ENCODE results near the gene DZIP1.

Gene DZIP1

GRCh38 chr13:95608640-95609323, 35.7 kb downstream of the DZIP1 start:
- H3K9me3 ChIP-seq (ENCODE audit: insufficient read depth, low read depth, low read length), result no peaks in the 10 kb centered on the region
- no peak overlapping the region for H3K4me2 ChIP-seq (ENCODE audit: low read length)
- H4K12ac ChIP-seq (ENCODE audit: low read depth, low read length), result no peak overlapping the region
- H3K4me1 ChIP-seq (ENCODE audit: control insufficient read depth in 1 of 2, insufficient read depth in 2 of 2, low read length in 2 of 2), result peaks cover 2 to 3% of the 10 kb centered on the region in 2 experiments
- H2AFZ ChIP-seq (ENCODE audit: insufficient read depth, low read length, poor library complexity), result no peak overlapping the region
- H3K18ac ChIP-seq (ENCODE audit: low read length), result no peak overlapping the region
- H2BK5ac ChIP-seq (ENCODE audit: low read depth, low read length, poor library complexity), result no peak overlapping the region
- no CpG with 5 or more reads among the region's 6 CpGs for WGBS (ENCODE audit: extremely low coverage, insufficient coverage, insufficient read length)
- H2BK120ac ChIP-seq (ENCODE audit: insufficient read depth, low read length, poor library complexity), result no peak overlapping the region
- H3K79me1 ChIP-seq (ENCODE audit: low read length), result no peaks in the 10 kb centered on the region
- DNase-seq, result no peak
- H3K14ac ChIP-seq (ENCODE audit: low read length), result no peak overlapping the region
- H3K79me2 ChIP-seq (ENCODE audit: control insufficient read depth, insufficient read depth, low read length, poor library complexity), result no peaks in the 10 kb centered on the region
- H3K27ac ChIP-seq (ENCODE audit: low read depth, low read length), result no peak overlapping the region
- no peak overlapping the region for H3K9ac ChIP-seq (ENCODE audit: low read length)
- H3K23ac ChIP-seq (ENCODE audit: low read length), result no peak overlapping the region
- no peak overlapping the region for H3K4ac ChIP-seq (ENCODE audit: low read depth, low read length)
- no peak overlapping the region for H2BK12ac ChIP-seq (ENCODE audit: low read length)
- H3K4me3 ChIP-seq (ENCODE audit: low read depth, low read length), result no peak overlapping the region
- peaks cover 2 to 13% of the 10 kb centered on the region in 2 experiments for H3K36me3 ChIP-seq (ENCODE audit: control insufficient read depth in 1 of 2, insufficient read depth in 2 of 2, low read length in 2 of 2)
- H4K91ac ChIP-seq (ENCODE audit: low read depth, low read length), result no peak overlapping the region
- H4K8ac ChIP-seq (ENCODE audit: low read depth, low read length), result no peak overlapping the region
- H3K27me3 ChIP-seq (ENCODE audit: insufficient read depth, low read length), result no peaks in the 10 kb centered on the region
- no peak overlapping the region for H2AK5ac ChIP-seq (ENCODE audit: low read length)

GRCh38 chr13:95607366-95607765, 37.1 kb downstream of the DZIP1 start:
- H4K91ac ChIP-seq (ENCODE audit: low read depth, low read length), result no peak overlapping the region
- no peak overlapping the region for H3K14ac ChIP-seq (ENCODE audit: low read length)
- no peak overlapping the region for H4K8ac ChIP-seq (ENCODE audit: low read depth, low read length)
- peaks cover 4 to 15% of the 10 kb centered on the region in 2 experiments for H3K36me3 ChIP-seq (ENCODE audit: control insufficient read depth in 1 of 2, insufficient read depth in 2 of 2, low read length in 2 of 2)
- H3K27me3 ChIP-seq (ENCODE audit: insufficient read depth, low read length), result no peaks in the 10 kb centered on the region
- H3K23ac ChIP-seq (ENCODE audit: low read length), result no peak overlapping the region
- DNase-seq, result no peak
- H2BK12ac ChIP-seq (ENCODE audit: low read length), result no peak overlapping the region
- no peaks in the 10 kb centered on the region for H3K9me3 ChIP-seq (ENCODE audit: insufficient read depth, low read depth, low read length)
- no peak overlapping the region for H2AK5ac ChIP-seq (ENCODE audit: low read length)
- H3K4me2 ChIP-seq (ENCODE audit: low read length), result no peak overlapping the region
- H3K27ac ChIP-seq (ENCODE audit: low read depth, low read length), result no peak overlapping the region
- no peak overlapping the region for H2BK5ac ChIP-seq (ENCODE audit: low read depth, low read length, poor library complexity)
- H2AFZ ChIP-seq (ENCODE audit: insufficient read depth, low read length, poor library complexity), result no peak overlapping the region
- H3K4me1 ChIP-seq (ENCODE audit: control insufficient read depth in 1 of 2, insufficient read depth in 2 of 2, low read length in 2 of 2), result peaks cover 2 to 3% of the 10 kb centered on the region in 2 experiments
- H3K4me3 ChIP-seq (ENCODE audit: low read depth, low read length), result no peak overlapping the region
- no peak overlapping the region for H4K12ac ChIP-seq (ENCODE audit: low read depth, low read length)
- H3K4ac ChIP-seq (ENCODE audit: low read depth, low read length), result no peak overlapping the region
- no peak overlapping the region for H3K18ac ChIP-seq (ENCODE audit: low read length)
- H3K79me1 ChIP-seq (ENCODE audit: low read length), result no peaks in the 10 kb centered on the region
- H3K9ac ChIP-seq (ENCODE audit: low read length), result no peak overlapping the region
- no peak overlapping the region for H2BK120ac ChIP-seq (ENCODE audit: insufficient read depth, low read length, poor library complexity)
- H3K79me2 ChIP-seq (ENCODE audit: control insufficient read depth, insufficient read depth, low read length, poor library complexity), result no peaks in the 10 kb centered on the region
- no CpG with 5 or more reads among the region's 1 CpG for WGBS (ENCODE audit: extremely low coverage, insufficient coverage, insufficient read length)

GRCh38 chr13:95605448-95606125, 38.9 kb downstream of the DZIP1 start:
- H3K23ac ChIP-seq (ENCODE audit: low read length), result no peak overlapping the region
- no peak overlapping the region for H3K14ac ChIP-seq (ENCODE audit: low read length)
- no peaks in the 10 kb centered on the region for H3K27me3 ChIP-seq (ENCODE audit: insufficient read depth, low read length)
- peaks cover 7 to 20% of the 10 kb centered on the region in 2 experiments for H3K36me3 ChIP-seq (ENCODE audit: control insufficient read depth in 1 of 2, insufficient read depth in 2 of 2, low read length in 2 of 2)
- no peak overlapping the region for H3K4me2 ChIP-seq (ENCODE audit: low read length)
- H3K79me2 ChIP-seq (ENCODE audit: control insufficient read depth, insufficient read depth, low read length, poor library complexity), result no peaks in the 10 kb centered on the region
- no peak overlapping the region for H3K27ac ChIP-seq (ENCODE audit: low read depth, low read length)
- H3K4me3 ChIP-seq (ENCODE audit: low read depth, low read length), result no peak overlapping the region
- H3K4me1 ChIP-seq (ENCODE audit: control insufficient read depth in 1 of 2, insufficient read depth in 2 of 2, low read length in 2 of 2), result peaks cover 2 to 3% of the 10 kb centered on the region in 2 experiments
- no peak overlapping the region for H4K8ac ChIP-seq (ENCODE audit: low read depth, low read length)
- H3K4ac ChIP-seq (ENCODE audit: low read depth, low read length), result no peak overlapping the region
- H3K9me3 ChIP-seq (ENCODE audit: insufficient read depth, low read depth, low read length), result no peaks in the 10 kb centered on the region
- no CpG with 5 or more reads among the region's 3 CpGs for WGBS (ENCODE audit: extremely low coverage, insufficient coverage, insufficient read length)
- H2AK5ac ChIP-seq (ENCODE audit: low read length), result no peak overlapping the region
- H2AFZ ChIP-seq (ENCODE audit: insufficient read depth, low read length, poor library complexity), result no peak overlapping the region
- no peak overlapping the region for H2BK12ac ChIP-seq (ENCODE audit: low read length)
- H3K9ac ChIP-seq (ENCODE audit: low read length), result no peak overlapping the region
- H3K79me1 ChIP-seq (ENCODE audit: low read length), result no peaks in the 10 kb centered on the region
- H3K18ac ChIP-seq (ENCODE audit: low read length), result no peak overlapping the region
- H2BK120ac ChIP-seq (ENCODE audit: insufficient read depth, low read length, poor library complexity), result no peak overlapping the region
- H2BK5ac ChIP-seq (ENCODE audit: low read depth, low read length, poor library complexity), result no peak overlapping the region
- no peak for DNase-seq
- H4K91ac ChIP-seq (ENCODE audit: low read depth, low read length), result no peak overlapping the region
- H4K12ac ChIP-seq (ENCODE audit: low read depth, low read length), result no peak overlapping the region

GRCh38 chr13:95604556-95604915, 40.0 kb downstream of the DZIP1 start:
- Histone ChIP-seq H3K4me3 (ENCODE audit: low read depth, low read length) (no peak overlapping the region), H3K4ac (ENCODE audit: low read depth, low read length) (no peak overlapping the region), H3K9me3 (ENCODE audit: insufficient read depth, low read depth, low read length) (no peaks in the 10 kb centered on the region), H3K79me1 (ENCODE audit: low read length) (no peaks in the 10 kb centered on the region), H3K36me3 (ENCODE audit: control insufficient read depth in 1 of 2, insufficient read depth in 2 of 2, low read length in 2 of 2) (peaks cover 11 to 25% of the 10 kb centered on the region in 2 experiments), H4K8ac (ENCODE audit: low read depth, low read length) (no peak overlapping the region), H2AK5ac (ENCODE audit: low read length) (no peak overlapping the region), H4K91ac (ENCODE audit: low read depth, low read length) (no peak overlapping the region), H3K9ac (ENCODE audit: low read length) (no peak overlapping the region), H2AFZ (ENCODE audit: insufficient read depth, low read length, poor library complexity) (no peak overlapping the region), H3K18ac (ENCODE audit: low read length) (no peak overlapping the region), H2BK5ac (ENCODE audit: low read depth, low read length, poor library complexity) (no peak overlapping the region), H3K4me1 (ENCODE audit: control insufficient read depth in 1 of 2, insufficient read depth in 2 of 2, low read length in 2 of 2) (peaks cover 2 to 3% of the 10 kb centered on the region in 2 experiments), H3K79me2 (ENCODE audit: control insufficient read depth, insufficient read depth, low read length, poor library complexity) (no peaks in the 10 kb centered on the region), H3K4me2 (ENCODE audit: low read length) (no peak overlapping the region), H4K12ac (ENCODE audit: low read depth, low read length) (no peak overlapping the region), H3K14ac (ENCODE audit: low read length) (no peak overlapping the region), H3K27me3 (ENCODE audit: insufficient read depth, low read length) (no peaks in the 10 kb centered on the region), H3K23ac (ENCODE audit: low read length) (no peak overlapping the region), H3K27ac (ENCODE audit: low read depth, low read length) (no peak overlapping the region), H2BK12ac (ENCODE audit: low read length) (no peak overlapping the region), H2BK120ac (ENCODE audit: insufficient read depth, low read length, poor library complexity) (no peak overlapping the region)
- DNase-seq, result no peak
- no CpG with 5 or more reads among the region's 3 CpGs for WGBS (ENCODE audit: extremely low coverage, insufficient coverage, insufficient read length)

Data from trophoblast cell (in vitro differentiated cells and primary cell).